ENCODE measurements around the gene SLIT3.

DNA sequence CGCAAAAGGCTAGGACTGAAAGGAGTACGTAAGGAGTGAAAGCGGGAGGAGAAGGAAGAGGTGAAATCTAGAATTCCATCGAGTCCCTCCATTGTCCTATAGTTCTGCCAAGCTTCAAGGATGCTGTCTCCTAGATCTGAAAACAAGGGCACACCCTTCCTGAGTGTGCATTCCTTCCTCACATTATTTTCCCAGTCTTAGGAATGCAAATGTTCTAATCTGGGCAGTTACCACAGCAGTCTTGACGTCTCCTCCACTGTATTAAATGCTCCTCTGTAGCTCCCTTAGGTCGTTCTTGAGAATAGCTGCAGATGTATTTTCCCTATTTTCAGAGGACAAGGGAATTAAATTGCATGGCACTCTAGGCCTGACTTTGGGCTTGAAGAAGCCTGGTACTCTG is 127.6 kb downstream of the SLIT3 start:
- TF ChIP-seq POLR2AphosphoS5 (IDR thresholded peaks at IDR 0.05) (no peak), POLR2A (IDR thresholded peaks at IDR 0.05) (no peak)
- TF ChIP-seq, protein P1, sequence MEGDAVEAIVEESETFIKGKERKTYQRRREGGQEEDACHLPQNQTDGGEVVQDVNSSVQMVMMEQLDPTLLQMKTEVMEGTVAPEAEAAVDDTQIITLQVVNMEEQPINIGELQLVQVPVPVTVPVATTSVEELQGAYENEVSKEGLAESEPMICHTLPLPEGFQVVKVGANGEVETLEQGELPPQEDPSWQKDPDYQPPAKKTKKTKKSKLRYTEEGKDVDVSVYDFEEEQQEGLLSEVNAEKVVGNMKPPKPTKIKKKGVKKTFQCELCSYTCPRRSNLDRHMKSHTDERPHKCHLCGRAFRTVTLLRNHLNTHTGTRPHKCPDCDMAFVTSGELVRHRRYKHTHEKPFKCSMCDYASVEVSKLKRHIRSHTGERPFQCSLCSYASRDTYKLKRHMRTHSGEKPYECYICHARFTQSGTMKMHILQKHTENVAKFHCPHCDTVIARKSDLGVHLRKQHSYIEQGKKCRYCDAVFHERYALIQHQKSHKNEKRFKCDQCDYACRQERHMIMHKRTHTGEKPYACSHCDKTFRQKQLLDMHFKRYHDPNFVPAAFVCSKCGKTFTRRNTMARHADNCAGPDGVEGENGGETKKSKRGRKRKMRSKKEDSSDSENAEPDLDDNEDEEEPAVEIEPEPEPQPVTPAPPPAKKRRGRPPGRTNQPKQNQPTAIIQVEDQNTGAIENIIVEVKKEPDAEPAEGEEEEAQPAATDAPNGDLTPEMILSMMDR (IDR thresholded peaks at IDR 0.05), result no peak

Data from breast epithelium (tissue), 3 donors.